GDM1 (cell line): Measurements from ENCODE around the gene MIOX.

Experiments used
- DNase-seq: peaks from one replicate; lab custom pipeline; 2025; lab: John Stamatoyannopoulos, UW

MIOX gene

GRCh38 chr22:50473855-50474671 lies 12.6 kb upstream of the MIOX start:
- no peak for DNase-seq

DNA sequence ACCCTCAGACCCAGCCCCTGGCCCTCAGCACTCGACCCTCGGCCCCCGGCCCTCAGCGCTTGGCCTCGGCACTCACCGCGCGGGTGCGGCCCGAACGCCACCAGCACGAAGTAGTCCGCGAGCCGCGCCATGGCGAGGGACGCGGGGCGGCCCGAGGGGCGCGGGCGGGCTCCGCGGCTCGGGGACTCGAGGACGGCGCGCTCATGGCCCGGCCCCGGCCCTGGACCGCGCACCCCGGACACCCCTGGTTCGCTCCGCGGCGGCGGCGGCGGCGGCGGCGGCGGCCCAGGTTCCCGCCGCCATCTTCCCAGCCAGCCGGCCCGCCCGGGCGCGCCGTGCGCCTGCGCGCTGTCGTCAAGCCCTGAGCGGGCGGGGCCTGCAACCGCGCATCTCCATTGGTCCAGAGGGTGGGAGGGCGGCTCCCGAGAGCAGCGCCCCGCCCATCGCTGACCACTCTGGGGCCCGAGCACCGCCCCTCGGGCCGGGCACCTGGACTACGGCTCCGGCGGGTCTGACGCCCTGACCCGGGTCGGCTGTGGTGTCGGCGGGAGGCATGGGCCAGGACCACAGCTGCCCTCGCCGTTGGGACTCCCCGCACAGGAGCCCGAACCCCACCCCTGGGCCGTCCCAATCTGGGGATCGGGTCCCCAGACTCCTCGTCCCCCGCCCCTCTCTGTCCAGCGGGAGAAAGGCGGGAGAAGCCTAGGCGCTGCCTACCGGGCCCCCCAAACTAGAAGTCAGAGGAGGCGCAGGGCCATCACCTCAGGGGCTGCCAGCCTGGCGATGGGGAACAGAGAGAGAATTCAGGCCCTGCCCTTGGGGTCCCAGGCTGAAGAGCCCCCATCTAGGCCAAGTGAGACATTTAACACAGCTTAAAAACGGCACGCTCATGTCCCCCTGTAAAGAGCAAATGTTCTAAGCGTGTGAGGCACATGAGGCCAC lies 11.7 kb upstream of the MIOX start, which contains the start of gene SBF1:
TSS of gene SBF1 (minus strand) at position 326 of the 942 bp plus-strand sequence. CDS start at position 131, 195 bp downstream.
- DNase-seq = peak; percentile 80

GRCh38 chr22:50475652-50476002 lies 11.0 kb upstream of the MIOX start:
- DNase-seq = no peak

DNA sequence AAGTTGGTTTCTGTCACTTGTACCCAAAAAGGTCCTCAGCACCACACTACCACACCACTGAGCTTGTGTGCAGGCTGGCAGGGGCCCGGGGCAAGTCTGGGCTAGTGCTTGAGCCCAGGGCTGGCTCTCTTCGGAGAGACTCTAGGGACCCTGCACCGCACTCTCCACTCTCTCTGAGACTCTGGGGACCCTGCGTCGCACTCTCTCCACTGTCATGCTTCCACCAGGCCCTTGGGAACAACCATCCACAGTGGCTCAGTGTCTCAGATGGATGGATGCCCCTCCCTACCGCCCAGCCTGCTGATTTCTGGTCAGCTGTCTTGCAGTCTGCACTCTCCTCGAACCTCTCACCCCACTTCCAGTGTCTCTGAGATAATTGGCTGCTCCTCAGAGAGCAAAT lies 9.8 kb upstream of the MIOX start:
- no peak for DNase-seq

GRCh38 chr22:50477923-50478322 lies 8.7 kb upstream of the MIOX start:
- no peak for DNase-seq

DNA sequence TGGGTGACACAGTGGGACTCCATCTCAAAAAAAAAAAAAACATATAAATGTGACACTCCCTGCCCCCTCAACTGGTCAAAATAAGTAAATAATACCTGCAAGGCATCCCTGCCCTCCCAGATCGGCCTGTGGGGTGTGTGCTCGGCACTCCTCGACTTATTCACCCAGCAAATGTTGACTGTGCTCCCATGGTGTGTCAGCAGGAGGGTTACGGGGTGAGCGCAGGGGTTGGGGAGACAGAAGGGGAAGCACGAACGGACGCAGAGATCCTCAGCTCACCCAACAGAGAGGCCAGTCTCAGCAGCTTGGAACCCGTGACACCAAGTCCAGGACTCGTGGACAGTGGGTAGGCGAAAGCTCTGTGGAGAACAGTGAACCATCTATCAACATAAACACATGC lies 6.9 kb upstream of the MIOX start:
- DNase-seq = no peak

- no peak for DNase-seq
Observed at GRCh38 chr22:50481045-50481439, 5.6 kb upstream of the MIOX start.

GRCh38 chr22:50481440-50482106 lies 5.1 kb upstream of the MIOX start, which contains the start of gene ADM2:
Gene ADM2, plus strand, starts transcription at chr22:50481543. Its CDS starts 305 bp downstream, at chr22:50481848.
- no peak for DNase-seq

DNA sequence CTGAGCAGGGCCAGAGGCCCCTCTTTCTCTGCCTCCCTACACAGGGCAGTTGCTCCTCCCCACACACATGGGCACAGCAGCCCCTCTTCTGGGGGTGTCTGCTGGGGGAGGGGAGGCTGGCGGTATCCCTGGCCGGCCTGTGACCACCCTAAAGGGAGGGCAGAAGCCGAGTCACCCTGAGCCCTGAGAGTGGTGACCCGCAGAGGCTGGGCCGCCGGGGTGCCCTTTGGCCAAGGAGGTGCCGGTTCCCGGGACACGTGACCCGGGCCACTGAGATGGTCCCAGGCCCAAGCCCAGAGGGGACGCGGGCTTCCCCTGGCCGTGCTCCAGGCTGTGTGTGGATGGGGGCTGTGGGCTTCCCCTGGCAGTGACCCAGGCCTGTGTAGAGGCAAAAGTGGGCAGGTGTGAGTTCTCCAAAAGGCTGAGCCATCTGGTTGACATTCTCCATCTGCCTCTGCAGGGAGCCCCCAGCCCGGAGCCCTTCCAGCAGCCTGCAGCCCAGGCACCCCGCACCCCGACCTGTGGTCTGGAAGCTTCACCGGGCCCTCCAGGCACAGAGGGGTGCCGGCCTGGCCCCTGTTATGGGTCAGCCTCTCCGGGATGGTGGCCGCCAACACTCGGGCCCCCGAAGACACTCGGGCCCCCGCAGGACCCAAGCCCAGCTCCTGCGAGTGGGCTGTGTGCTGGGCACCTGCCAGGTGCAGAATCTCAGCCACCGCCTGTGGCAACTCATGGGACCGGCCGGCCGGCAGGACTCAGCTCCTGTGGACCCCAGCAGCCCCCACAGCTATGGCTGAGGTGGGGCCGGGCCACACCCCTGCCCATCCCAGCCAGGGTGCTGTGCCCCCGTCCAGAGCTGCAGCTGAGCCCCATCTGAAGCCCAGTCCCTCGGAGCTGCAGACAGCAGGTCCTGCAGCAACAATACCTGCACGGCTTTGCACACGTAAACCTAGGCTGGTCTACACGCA lies 4.3 kb upstream of the MIOX start:
- DNase-seq = no peak

GRCh38 chr22:50483106-50483505 lies 3.6 kb upstream of the MIOX start:
- no peak for DNase-seq

- DNase-seq = no peak
Observed at GRCh38 chr22:50483556-50483955, 3.1 kb upstream of the MIOX start.

DNA sequence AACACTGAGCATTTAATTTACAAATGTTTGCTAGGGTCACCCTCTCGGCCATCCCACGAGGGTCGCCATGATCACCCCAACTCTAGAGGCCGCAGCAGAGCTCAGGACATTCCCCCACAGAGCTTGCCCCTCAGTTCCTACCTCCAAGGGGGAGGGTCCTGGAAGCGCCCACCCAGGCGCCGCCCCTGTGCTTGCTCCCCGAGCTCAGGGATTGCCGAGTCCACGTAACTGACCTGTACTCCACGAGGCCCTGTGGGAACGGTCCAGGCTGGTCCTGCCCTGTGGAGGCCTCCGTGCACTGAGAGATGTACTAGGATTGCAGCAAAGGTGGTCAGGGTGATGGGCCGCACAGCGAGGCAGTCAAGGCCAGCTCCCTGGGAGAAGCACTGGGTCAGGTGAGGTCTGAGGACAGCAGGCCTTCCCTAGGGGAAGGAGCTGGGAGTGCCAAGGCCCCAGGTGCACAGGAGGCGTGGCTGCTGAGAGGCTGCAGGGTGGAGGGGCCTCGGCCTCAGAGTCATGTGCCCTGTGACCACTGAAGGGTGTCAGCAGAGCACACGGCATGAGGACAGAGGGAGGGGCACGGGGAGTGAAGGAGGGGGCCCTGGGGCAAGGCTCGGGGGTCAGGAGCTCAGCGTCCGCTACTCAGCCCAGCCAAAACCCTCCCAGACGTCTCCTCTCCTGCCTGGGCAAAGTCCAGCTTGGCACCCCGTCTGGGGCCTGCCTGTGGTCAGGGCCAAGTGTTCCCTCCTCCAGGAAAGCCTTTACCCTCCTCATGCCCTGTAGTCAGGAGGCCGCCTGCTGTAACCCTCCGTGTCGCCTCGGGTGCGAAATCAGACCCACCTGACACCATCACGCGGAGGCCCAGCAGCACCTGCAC lies 2.4 kb upstream of the MIOX start:
- DNase-seq = no peak

- DNase-seq = no peak
Observed at GRCh38 chr22:50485221-50486131, 1.2 kb upstream of the MIOX start.

GRCh38 chr22:50487290-50488005 lies 789 bp downstream of the MIOX start:
- DNase-seq = no peak

- no peak for DNase-seq
Observed at GRCh38 chr22:50488006-50488677, 1.5 kb downstream of the MIOX start.

DNA sequence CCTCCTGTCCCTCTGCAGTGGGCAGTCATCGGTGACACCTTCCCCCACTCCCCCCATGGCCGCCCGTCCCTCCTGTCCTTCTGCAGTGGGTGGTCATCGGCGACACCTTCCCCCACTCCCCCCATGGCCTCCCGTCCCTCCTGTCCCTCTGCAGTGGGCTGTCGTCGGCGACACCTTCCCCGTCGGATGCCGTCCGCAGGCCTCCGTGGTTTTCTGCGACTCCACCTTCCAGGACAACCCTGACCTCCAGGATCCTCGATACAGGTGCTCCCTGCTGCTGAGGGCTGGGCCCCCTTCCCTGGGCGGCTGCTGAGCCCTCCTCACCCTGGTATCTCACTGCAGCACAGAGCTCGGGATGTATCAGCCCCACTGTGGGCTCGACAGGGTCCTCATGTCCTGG lies 2.2 kb downstream of the MIOX start:
- DNase-seq = no peak

DNA sequence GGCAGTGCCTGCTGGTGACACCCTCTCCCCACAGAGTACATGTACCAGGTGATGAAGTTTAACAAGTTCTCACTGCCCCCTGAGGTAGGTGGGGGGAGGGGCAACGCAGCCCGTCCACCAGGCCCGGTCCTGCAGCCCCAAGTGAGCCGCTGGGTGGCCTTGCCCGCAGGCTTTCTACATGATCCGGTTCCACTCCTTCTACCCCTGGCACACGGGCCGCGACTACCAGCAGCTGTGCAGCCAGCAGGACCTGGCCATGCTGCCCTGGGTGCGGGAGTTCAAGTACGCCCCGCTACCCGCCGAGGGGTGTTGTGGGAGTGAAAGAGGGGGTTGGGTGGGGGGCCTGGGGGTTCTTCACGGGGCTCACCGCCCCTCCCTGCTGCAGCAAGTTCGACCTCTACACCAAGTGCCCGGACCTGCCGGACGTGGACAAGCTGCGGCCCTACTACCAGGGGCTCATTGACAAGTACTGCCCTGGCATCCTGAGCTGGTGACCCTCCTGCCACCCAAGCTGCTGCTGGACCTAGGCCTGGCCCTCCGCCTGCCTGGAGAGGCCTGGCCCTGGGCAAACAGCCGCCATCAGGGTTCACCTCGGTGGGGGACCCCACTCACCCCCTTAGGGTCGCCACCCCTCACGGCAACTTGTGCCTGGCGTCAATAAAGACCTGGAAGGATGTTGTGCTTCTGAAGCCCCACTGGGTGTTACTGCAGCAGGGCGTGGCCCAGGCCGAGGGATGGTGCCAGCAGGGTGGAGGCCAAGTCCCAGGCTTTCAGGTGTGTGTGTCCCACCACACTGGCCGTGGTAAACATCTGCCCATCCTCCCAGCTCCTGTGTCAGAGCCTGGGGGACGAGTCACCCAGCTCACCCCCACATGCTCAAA lies 2.9 kb downstream of the MIOX start:
- DNase-seq = no peak
